Natural killer cell (primary cell): ENCODE results near the gene NAV2. TPM values are rescaled to one million over a fixed set of nuclear protein-coding genes. Genes with fewer than 3 reads are reported as not detected.

Experiments used
- ATAC-seq, 3 donors: fragments of 150-1000 bp in 2 of 3; fragments of 200-7000 bp in 1 of 3; cut with Tn5 transposase; 1 replicate in 1 of 3; 2 replicates in 2 of 3; pipeline ENCODE4 v1.10.0; 2021; ENCODE audit warnings: mild to moderate bottlenecking in 2 of 3, moderate library complexity in 2 of 3
- DNase-seq, 2 donors: peaks; one replicate each; pipeline versions ENCODE4 v3.0.0 to v3.0.0-alpha.2; 2013 to 2021; ENCODE audit warnings: mixed read lengths in 1 of 2
- H3K27ac ChIP-seq: one replicate; pipeline ENCODE4 v1.5.1; 2013; ENCODE audit warnings: mild to moderate bottlenecking, low read length
- H3K27me3 ChIP-seq: one replicate; pipeline ENCODE4 v1.6.1; 2013; ENCODE audit warnings: low read length; ENCODE audit not compliant: control insufficient read depth, insufficient read depth
- H3K36me3 ChIP-seq: one replicate; pipeline ENCODE4 v1.6.1; 2013; ENCODE audit warnings: low read length; ENCODE audit not compliant: control insufficient read depth, insufficient read depth
- H3K4me1 ChIP-seq: one replicate; pipeline ENCODE4 v1.6.1; 2013; ENCODE audit warnings: low read length; ENCODE audit not compliant: control insufficient read depth, insufficient read depth
- H3K4me3 ChIP-seq: one replicate; pipeline ENCODE4 v1.5.1; 2013; ENCODE audit warnings: low read length
- H3K9me3 ChIP-seq: one replicate; pipeline ENCODE4 v1.6.1; 2013; ENCODE audit warnings: low read length; ENCODE audit not compliant: control insufficient read depth, insufficient read depth
- H3K27ac Mint-ChIP-seq, 2 donors: one replicate each; pipeline ENCODE4 v1.8.0; 2022; ENCODE audit warnings: mild to moderate bottlenecking in 2 of 2, mixed read lengths in 2 of 2, moderate library complexity in 1 of 2
- H3K27me3 Mint-ChIP-seq, 2 donors: one replicate each; pipeline ENCODE4 v1.8.0; 2022; ENCODE audit warnings: low read depth in 2 of 2, mixed read lengths in 2 of 2
- H3K36me3 Mint-ChIP-seq: one replicate; pipeline ENCODE4 v1.8.0; 2022; ENCODE audit warnings: mixed read lengths
- H3K4me1 Mint-ChIP-seq, 2 donors: one replicate each; pipeline ENCODE4 v1.8.0; 2022; ENCODE audit warnings: mixed read lengths in 2 of 2
- H3K4me3 Mint-ChIP-seq: one replicate; pipeline ENCODE4 v1.8.0; 2022; ENCODE audit warnings: mild to moderate bottlenecking, moderate library complexity, mixed read lengths
- H3K9me3 Mint-ChIP-seq, 2 donors: one replicate each; pipeline ENCODE4 v1.8.0; 2022; ENCODE audit warnings: mixed read lengths in 2 of 2
- CTCF ChIP-seq: fragments of 200-600 bp; IDR thresholded peaks from one replicate; pipeline ENCODE4 v1.8.0; 2022; ENCODE audit warnings: antibody characterized with exemption
- WGBS: methylation state at CpG from one replicate; pipeline ENCODE4 v1.1.7; 2013; ENCODE audit warnings: missing lambda C conversion rate; ENCODE audit not compliant: insufficient coverage; 5-methylcytosine and 5-hydroxymethylcytosine counted together
- intact Hi-C: fragments of 100-400 bp; cut with micrococcal nuclease; formaldehyde crosslinking; loops from one replicate; pipeline ENCODE4 v1.14.2; 2022
- total RNA-seq, 4 donors: library from RNA; stranded (reverse); fragments of 120-200 nt in 1 of 4; gene quantifications; one replicate each; pipeline versions ENCODE4 v1.2.3 to v1.2.4, GENCODE V29; 2013 to 2022

NAV2 gene
- total RNA-seq, 3 donors from 2014 or later (not counting 1 experiment from before 2014, with no cell fraction given) = 0.14 to 1.6 (median 0.43) TPM

- 5% methylated on average over 22 of the region's 24 CpGs for WGBS
- intact Hi-C loops = no loop called here
- H3K27ac Mint-ChIP-seq = no peak overlapping the region
Observed at GRCh38 chr11:20161923-20162744, 449.5 kb downstream of the NAV2 start.

GRCh38 chr11:20162824-20163782 is 450.5 kb downstream of the NAV2 start:
- TF ChIP-seq CTCF = no peak
- H3K9me3 ChIP-seq = no peaks in the 10 kb centered on the region
- peaks cover 17 to 19% of the 10 kb centered on the region in 2 donors for H3K4me1 Mint-ChIP-seq
- no peak overlapping the region for H3K27ac Mint-ChIP-seq
- peaks cover 3% of the 10 kb centered on the region for H3K36me3 Mint-ChIP-seq
- no peaks in the 10 kb centered on the region for H3K36me3 ChIP-seq
- H3K9me3 Mint-ChIP-seq = peaks cover 0 to 3% of the 10 kb centered on the region in 2 donors
- peaks cover 63% of the 10 kb centered on the region for H3K27me3 ChIP-seq
- intact Hi-C loops = no loop called here
- ATAC-seq = no peak
- DNase-seq = peak in 1 of 2 donors; percentile 29
- H3K4me3 ChIP-seq = no peak overlapping the region
- H3K27me3 Mint-ChIP-seq = peaks cover 80 to 85% of the 10 kb centered on the region in 2 donors
- no peak overlapping the region for H3K4me3 Mint-ChIP-seq
- WGBS = 5% methylated on average over 61 of the region's 61 CpGs
- no peak overlapping the region for H3K27ac ChIP-seq
- peaks cover 4% of the 10 kb centered on the region for H3K4me1 ChIP-seq

More at GRCh38 chr11:20161923-20162744, 449.5 kb downstream of the NAV2 start:
- Histone ChIP-seq H3K4me3 (no peak overlapping the region), H3K27me3 (peaks cover 72% of the 10 kb centered on the region), H3K4me1 (peaks cover 7% of the 10 kb centered on the region), H3K36me3 (no peaks in the 10 kb centered on the region), H3K27ac (no peak overlapping the region), H3K9me3 (no peaks in the 10 kb centered on the region)
- peaks cover 27% of the 10 kb centered on the region in 2 donors for H3K4me1 Mint-ChIP-seq
- H3K27me3 Mint-ChIP-seq = peaks cover 82 to 85% of the 10 kb centered on the region in 2 donors
- H3K9me3 Mint-ChIP-seq = peaks cover 0 to 3% of the 10 kb centered on the region in 2 donors
- peaks cover 13% of the 10 kb centered on the region for H3K36me3 Mint-ChIP-seq
- TF ChIP-seq CTCF = no peak
- ATAC-seq (no peak), DNase-seq (peak in 1 of 2 donors; percentile 9)
- no peak overlapping the region for H3K4me3 Mint-ChIP-seq

- Mint-ChIP-seq H3K36me3 (no peaks in the 10 kb centered on the region), H3K4me3 (no peak overlapping the region), H3K27me3 (peaks cover 71 to 83% of the 10 kb centered on the region in 2 donors), H3K4me1 (peaks cover 9 to 11% of the 10 kb centered on the region in 2 donors), H3K9me3 (peaks cover 0 to under 1% of the 10 kb centered on the region in 2 donors), H3K27ac (no peak overlapping the region)
- Histone ChIP-seq H3K27ac (no peak overlapping the region), H3K27me3 (peaks cover 54% of the 10 kb centered on the region), H3K4me3 (no peak overlapping the region), H3K9me3 (no peaks in the 10 kb centered on the region), H3K4me1 (peaks cover 4% of the 10 kb centered on the region), H3K36me3 (no peaks in the 10 kb centered on the region)
- intact Hi-C loops = no loop called here
- ATAC-seq (no peak), DNase-seq (no peak)
- 14% methylated on average over 20 of the region's 26 CpGs for WGBS
- TF ChIP-seq CTCF = no peak
Observed at GRCh38 chr11:20163783-20164481, 451.3 kb downstream of the NAV2 start.
